HG03066 (cell line): ENCODE measurements around the gene IRX4.
"Not testable (repeated sequence)": the region's sequence is repeated elsewhere in the genome, so short reads cannot be mapped to it uniquely, and the experiment has no call there.

Experiments used
- ATAC-seq: cut with Tn5 transposase; IDR thresholded peaks from one replicate; pipeline ENCODE4 v1.9.1; 2021; ENCODE audit warnings: low read depth; ENCODE audit not compliant: unreplicated experiment

The IRX4 gene

DNA sequence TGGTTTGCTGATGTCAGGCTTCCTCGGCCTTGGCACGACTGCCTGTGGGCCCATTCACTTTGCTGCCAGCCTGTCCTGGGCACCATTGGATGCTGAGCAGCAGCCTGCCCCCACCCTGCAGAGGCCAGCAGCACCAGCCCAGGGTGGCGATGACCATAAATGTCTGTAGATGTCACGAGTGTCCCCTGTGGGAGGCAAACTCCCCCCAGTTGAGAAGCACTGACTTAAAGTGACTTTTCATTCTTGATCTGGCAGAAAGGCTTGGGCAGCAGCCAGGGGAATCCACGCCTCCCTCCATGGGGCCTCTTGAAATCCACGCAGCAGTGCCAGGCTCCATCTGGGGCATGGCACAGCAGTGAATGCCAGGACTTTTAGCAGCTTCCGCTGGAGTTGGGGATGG lies 21.8 kb downstream of the IRX4 start:
- ATAC-seq: no peak

DNA sequence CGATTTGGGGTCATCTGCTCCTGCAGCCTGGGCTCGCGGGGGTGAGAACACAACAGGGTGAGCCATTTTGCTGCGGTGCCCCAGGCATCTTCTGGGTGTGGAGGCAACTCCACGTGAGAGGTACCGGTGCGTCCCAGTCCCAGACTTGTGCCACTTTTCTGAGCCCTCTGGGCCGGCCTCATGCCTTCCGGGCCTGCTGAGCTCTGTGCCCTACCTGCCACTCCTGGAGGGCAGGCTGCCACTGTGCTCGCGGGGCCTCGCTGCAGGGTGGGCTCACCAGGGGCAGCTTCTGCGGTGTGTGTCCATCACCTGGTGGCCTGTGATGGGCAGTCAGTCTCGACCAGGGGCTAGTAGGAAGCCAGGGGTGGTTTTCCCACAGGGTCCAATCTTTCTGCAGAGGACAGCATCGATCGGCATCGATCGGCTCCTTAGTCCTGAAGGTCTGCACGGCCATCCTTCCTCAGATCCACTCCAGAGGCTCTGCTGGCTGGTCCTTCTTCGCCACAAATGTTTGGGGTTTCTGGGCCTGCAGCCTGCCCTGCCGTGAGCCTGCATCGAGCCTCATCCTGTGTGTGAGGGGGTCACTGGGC lies 22.6 kb downstream of the IRX4 start:
- no peak for ATAC-seq

DNA sequence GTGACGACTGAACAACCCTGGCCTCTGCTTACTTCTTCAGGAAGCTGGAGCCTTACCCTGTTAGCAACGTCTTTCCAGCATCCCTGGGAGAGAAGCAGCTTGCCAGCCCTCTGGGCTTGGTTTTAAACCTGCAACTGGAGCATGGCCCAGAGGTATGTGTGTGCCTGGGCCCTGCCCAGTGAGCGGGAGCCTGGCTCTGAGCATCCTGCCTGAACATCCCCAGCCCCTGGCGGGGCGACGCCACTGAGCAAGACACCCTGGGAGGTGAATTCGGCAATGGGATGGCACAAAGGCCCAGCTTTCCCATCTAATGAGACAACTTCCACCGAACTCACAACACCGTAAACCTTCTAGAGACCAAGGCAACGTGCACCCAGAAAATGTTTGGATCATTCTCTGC lies 23.6 kb downstream of the IRX4 start:
- no peak for ATAC-seq

DNA sequence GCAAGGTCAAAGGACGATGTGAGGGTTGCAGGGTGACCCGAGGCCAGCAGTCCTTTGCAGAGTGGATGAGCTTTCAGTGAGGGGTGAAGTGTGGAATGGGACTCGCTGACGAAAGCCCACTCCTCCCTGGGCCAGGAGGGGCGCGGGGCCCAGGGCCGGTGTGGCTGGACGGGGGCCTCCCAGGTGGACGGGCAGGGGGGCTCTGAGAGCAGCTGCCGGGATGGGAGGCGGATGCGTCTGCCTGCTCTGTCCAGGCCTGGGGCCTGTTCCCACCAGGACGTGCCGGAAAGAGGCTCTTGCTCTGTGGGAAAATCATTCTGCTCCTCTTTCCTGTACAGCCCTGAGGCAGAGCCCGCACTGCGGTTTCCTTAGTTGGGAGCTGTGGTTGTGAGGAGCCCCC lies 24.3 kb downstream of the IRX4 start:
- no peak for ATAC-seq

DNA sequence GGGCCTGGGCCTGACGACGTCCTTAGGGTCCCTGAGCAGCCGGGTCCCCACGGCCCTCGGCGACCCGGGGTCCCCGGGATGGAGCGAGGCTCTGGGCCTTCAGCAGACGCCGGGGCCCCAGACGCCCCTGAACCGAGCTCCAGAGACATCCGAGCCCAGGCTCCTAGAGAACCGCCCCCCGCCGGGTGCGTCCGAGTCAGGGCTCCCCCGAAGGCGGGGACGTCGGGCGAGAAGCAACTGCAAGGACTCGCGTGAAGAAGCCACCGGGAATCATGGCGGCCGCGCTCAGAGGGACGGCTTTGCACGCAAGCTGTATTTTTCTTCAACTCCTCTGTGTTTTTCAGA lies 25.5 kb downstream of the IRX4 start:
- no peak for ATAC-seq

DNA sequence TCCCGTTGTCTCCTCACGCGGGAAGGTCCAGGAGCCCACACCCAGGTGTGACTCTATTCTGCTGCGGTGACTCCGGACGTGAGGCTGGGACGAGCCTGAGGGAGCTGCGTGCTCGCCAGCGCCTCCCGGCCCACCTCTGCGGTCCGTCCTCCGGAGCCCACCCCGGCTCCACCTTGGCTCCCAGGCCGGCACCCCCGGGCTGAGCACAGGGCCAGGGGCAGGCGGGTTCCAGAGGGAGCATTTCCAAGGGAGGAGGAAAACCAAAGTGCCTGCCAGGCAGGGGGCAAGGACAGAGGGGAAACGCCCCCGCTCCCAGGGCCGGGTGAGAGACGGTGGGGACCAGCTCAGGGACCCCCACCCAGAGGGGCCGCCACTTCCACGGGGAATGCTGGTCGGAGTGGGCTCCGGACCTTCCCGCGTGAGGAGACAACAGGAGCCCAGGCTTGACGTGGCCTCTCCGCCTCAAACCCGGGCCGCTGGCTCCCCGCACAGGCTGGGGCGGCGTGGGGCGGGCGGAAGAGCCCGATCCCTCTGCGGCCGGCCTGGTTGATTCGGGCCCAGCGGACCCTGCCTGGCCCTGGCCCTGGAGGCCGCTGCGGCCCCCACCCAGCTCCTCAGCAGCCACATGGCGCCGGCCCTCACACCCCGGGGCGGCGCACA lies 26.0 kb downstream of the IRX4 start:
- no peak for ATAC-seq

DNA sequence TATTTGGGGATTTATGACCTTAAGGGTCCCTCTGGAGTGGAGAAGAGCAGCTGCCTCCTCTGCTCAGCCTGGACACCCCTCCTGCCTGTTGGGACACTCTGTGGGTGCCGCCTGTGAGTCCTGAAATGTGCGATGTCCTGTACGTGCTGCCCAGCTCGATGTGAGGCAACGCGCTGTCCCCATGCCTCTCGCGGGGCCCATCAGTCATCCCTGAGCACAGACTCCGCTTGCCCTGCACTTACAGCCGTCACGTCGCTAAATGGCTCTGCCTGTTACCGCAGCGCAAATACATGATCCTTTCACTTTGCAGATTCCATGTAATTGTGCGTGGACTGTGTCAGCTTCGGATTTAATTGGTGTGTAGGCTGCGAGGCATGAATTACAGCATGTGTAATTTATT lies 27.1 kb downstream of the IRX4 start:
- ATAC-seq: no peak

DNA sequence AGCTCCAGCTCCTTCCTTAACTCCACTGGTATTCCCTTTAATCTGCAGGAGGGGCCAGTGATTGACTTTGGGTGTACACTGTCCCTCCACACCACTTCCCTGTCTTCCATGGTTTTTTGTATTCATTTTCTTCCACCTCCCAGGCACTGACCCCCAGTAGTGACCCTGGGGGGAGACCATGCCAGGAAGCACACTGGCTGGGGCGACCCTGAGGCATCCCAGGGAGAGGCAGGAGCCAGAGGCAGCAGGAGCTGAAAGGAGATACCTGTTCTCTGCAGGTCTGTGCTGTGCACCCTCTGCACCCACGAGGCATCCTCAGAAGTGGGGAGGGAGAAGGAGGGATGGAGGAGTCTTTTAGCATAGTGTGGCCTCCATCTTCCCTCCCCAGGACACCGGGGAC lies 27.6 kb downstream of the IRX4 start:
- ATAC-seq: no peak

DNA sequence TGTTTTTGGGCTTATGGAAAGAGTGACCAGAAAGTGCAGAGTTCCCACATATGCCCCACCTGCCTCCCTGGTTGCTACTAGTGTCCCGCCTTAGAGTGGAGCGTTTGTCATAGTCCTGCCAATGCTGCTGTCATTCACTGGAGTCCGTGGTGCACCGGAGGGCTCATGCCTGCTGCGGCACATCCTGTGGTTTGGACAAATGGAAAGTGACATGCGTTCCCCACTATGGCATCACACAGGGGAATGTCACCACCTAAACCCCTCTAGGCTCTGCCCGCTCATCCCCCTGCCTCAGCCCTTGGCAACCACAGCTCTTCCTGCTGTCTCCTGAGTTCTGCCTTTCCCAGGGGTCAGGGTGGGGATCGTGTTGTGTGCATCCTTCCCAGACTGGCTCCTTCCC lies 29.2 kb downstream of the IRX4 start:
- ATAC-seq: no peak

DNA sequence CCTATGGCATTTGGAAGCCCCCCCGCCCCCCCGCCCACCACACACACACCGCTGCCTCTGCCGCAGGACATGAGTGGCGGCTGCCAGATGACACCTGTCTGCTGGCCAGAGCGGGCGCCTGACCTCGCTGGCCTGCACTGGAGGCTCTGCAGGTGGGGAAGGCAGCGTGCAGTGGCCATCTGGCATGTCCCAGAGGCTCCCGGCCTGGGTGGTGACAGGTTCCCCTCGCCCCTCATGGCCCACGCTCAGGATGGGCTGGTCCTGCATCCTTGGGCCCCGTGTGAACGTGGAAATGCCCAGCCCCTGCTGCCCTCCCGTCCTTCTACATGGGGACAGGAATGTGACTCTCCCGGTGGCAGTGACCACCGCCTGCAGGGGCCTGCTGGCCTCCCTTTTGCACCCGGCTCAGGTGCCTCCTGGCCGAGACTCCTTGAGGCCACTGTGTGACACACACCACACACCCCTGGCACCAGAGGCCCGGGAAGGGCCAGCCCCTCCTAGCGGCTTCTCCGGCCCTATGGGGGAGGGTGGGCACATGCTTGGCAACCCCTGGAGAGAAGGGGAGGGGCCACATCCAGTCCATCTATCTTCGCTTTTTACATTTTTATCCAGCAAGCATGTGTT lies 30.3 kb downstream of the IRX4 start:
- ATAC-seq: no peak

DNA sequence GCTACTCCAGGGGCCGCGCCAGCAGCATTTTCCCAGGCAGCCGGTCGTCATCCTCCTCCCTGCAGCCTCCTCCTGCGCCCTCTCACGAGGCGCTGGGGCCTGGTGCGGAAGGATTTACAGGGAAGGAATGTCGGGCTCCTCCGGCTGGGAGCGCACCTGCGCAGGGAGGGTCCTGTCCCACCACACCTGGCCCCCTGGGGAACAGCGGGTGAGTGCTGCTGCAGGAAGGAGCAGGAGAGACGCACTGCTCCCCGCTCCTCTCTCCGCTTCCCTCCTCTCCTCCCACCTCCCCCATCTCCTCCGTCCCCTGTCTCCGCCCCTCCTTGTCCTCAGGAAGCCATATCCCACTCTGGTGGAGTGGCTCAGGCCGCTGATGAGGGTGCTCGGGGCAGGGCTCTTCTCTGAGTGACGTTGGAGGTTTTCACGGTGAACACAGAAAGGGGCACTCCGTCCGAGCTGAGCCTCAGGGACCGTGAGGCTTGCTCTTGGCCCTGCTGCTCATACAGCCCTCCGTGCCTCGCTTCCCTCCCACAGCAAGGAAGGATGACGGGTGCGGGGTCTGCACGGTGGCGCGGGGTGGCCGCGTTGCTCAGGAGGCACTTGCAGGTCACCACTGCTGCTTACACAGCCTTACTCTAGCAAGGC lies 31.3 kb downstream of the IRX4 start:
- ATAC-seq: no peak

DNA sequence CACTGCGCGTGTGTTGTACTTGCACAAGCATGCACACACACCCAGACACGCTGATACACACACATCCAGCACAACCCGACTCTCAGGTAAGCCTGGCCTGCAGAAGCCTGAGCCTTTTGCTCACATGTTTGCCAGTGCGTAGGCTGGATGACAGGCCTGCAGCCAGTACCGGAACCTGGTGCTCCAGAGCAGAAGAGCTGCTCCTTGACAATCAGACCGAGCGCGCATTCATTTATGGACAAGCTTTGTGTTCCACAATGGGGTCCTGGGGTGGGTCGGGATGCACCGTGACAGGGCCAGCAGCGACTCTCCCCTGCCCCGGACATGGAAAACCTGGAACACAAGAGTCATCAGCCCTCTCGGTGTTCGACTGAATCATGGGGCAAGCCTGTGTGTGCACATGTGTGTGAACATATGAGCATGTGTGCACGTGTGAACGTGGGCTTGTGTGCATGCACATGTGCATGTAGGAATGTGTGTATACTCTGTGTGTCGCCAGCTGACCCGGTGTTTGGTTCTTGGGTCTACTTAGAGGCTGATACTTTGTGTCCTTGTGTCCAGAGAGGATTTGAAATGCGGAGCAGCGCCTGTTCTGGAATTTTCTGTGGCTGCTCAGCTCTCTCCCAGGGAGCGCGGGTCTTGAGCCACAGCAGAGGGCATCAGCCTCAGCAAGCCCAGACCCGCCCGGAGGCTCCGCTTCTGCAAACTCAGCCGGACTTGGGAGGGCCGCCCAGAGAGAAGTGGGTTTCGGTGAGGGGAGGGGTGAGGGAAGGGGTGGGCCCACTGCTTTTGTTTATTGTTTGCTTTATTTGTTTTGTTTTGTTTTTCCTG lies 32.2 kb downstream of the IRX4 start:
- no peak for ATAC-seq

DNA sequence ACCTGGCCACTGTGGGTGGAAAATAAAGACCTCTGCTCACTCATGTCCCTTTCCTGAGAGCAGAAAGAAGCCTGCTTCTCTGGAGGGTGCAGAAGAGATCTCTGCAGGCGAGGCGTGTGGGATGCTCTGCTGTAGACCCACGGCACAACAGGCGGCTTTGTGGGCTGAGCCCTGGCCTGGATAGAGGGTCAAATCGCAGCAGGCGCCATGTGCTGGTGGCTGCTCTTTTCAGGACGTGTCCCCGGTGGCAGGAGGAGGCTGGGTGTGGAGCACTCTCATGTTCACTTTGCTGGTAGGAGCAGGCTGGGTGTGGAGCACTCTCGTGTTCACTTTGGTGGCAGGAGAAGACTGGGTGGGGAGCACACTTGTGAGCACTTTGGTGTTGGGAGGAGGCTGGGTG lies 35.1 kb downstream of the IRX4 start:
- no peak for ATAC-seq

DNA sequence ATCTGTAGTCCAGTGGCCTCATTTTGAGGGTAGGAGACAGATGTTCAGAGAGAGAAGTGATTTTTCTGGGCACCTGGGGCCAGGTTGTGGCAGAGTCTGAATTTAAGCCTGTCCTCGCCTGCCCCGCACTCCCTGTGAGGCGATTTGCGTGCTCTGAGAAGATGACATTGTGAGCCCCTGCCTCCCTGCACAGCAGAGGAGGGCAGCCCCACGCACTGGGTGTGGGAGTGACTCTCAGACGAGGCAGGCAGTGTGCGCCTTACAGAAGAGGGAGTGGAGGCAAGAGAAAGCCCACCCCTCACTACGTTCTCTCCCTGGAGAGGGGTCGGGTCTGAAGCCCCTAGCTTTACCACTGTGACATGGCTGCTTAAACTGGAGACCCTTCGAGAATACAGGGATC lies 35.7 kb downstream of the IRX4 start:
- no peak for ATAC-seq

DNA sequence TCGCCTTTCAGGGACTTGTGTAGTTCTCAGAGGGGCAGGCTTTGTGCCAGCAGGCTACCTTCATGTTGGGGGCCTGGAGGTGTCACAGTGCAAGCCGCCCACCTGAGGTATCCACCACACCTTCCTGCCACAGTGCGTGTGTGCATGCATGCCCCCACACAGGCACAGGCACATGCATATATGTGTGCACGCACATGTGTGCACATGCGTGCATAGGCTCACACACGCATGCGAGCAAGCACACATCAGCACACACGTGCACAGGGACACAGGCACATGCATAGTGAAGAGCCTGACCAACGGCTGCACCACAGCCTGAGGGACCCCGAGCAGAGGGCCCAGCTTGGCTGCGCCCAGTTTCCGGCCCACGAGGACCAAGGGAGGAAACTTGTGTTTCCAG lies 36.1 kb downstream of the IRX4 start:
- ATAC-seq: no peak

DNA sequence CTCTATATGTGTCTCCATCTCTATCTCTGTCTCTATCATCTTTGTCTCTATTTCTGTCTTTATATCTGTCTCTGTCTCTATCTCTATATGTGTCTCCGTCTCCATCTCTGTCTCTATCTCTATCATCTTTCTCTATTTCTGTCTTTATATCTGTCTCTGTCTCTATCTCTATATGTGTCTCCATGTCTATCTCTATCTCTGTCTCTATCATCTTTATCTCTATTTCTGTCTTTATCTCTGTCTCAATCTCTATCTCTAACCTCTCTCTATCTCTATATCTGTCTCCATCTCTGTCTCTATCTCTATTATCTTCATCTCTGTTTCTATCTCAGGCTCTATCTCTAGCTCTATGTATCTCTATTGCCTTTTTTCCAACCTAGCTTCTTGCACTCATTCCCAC lies 37.0 kb downstream of the IRX4 start:
- no peak for ATAC-seq

DNA sequence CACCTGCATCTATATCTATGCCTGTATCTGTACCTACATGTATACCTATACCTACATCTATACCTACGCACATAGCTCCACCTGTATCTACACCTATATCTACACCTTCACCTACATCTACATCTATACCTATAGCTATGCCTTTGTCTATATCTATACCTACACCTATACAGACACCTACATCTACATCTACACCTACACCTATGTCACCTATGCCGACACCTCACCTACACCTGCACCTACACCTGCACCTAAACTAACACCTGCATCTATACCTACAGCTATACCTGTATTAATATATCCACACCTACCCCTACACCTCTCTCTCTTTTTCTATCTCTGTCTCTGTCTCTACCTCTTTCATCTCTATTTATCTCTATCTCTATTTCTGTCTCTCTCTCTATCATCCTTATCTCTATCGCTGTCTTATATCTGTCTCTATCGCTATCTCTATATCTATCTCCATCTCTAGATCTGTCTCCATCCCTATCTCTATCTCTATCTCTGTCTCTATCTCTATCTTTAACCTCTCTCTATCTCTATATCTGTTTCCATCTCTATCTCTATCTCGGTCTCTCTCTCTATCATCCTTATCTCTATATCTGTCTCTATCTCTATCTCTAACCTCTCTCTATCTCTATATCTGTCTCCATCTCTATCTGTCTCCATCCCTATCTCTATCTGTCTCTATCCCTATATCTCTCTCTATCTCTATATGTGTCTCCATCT lies 37.9 kb downstream of the IRX4 start:
- ATAC-seq: no peak

DNA sequence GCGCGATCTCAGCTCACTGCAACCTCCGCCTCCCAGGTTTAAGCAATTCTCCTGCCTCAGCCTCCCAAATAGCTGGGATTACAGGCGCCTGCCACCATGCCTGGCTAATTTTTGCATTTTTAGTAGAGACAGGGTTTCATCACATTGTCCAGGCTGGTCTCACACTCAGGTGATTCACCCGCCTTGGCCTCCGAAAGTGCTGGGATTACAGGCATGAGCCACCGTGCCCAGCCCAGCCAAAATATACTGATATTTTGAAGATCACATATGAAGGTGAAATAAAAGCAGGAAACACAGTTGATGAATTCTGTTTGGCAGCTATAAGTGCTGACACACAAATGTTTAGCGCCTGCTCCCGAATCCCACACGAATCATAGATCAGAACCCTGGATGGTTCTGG lies 39.0 kb downstream of the IRX4 start:
- ATAC-seq: not testable (repeated sequence)

DNA sequence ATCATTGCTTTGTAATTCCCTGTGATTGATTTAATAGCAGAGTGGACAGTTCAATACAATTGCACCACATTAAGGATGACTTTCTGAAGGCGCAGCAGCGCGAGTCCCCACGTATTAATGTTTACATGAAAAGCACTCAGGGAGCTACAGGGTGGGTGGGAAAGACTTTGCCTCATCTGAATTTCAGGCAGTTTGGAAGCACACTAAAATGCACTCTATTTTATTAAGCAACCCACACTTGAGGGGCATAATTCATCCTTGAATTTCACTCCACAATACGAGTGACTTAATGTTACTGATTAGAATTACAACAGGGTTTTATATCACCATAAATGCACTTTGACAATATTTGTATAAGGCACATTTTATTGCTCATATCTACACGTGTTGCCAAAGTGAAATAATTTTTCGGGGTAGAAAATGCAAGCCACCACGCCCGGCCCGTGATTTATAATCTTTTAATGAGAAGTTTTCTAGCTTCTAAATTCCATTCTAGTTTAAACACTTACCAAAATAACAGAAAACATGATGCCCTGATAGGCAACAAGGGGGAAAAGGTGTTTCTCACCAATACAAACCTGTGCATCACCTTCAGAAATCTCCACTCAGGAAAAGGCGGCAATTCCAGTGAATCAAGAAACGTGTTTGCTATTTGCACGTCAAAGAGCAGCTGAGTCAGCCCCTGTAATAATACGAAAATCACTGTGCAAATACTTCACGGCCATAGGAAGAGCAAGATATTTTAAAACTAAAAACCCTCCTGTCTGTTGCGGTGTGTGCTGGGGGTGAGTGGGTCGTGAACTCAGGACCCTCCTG lies 40.5 kb downstream of the IRX4 start:
- ATAC-seq: no peak
